GM12873 (cell line): ENCODE results near the gene CEACAM16.
A peak's percentile ranks its signal among the peaks of the same experiment; 100 is the strongest.

Experiments used
- TF ChIP-seq, protein P1 (sequence below): IDR thresholded peaks from 2 replicates; pipeline ENCODE4 v1.5.1; 2012; ENCODE audit warnings: low read depth, mild to moderate bottlenecking, moderate library complexity, low read length, control low read depth; ENCODE audit not compliant: insufficient read depth; ENCODE audit errors: missing control alignments

The CEACAM16 gene, protein sequence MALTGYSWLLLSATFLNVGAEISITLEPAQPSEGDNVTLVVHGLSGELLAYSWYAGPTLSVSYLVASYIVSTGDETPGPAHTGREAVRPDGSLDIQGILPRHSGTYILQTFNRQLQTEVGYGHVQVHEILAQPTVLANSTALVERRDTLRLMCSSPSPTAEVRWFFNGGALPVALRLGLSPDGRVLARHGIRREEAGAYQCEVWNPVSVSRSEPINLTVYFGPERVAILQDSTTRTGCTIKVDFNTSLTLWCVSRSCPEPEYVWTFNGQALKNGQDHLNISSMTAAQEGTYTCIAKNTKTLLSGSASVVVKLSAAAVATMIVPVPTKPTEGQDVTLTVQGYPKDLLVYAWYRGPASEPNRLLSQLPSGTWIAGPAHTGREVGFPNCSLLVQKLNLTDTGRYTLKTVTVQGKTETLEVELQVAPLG

DNA sequence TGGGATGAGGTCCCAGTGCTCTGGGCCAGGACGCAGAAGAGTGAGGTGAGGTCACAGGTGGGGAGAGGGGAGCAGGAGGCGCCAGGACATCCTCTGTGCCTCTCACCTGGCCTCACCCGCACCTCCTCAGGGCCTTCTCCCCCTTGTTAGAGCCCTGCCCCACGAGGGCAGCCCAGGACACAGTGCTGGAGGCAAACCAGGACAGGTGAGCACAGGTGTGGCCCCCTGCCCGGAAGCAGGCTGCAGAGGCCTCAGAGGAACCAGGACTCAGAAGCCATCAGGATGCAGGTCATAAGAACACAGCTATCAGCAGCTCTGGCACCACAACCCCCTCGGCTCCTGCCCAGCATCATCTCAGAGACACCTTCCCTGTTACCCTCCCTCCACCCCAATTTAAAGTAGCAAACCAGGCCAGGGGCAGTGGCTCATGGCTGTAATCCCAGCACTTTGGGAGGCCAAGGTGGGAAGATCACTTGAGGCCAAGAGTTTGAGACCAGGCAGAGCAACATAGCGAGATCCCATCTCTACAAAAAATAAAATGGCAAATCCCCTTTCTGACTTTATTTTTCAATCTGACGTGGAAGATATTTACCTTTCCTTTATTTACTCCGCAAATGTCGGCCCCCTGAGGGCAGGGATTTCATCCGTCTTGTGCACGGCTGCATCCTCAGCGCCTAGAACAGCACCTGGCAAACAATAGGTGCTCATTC, at the start of gene CEACAM16:
Gene CEACAM16 (plus strand): TSS at position 660 of the 710 bp plus-strand sequence. CDS start 2,306 bp downstream, outside the sequence.
- TF ChIP-seq, protein P1, sequence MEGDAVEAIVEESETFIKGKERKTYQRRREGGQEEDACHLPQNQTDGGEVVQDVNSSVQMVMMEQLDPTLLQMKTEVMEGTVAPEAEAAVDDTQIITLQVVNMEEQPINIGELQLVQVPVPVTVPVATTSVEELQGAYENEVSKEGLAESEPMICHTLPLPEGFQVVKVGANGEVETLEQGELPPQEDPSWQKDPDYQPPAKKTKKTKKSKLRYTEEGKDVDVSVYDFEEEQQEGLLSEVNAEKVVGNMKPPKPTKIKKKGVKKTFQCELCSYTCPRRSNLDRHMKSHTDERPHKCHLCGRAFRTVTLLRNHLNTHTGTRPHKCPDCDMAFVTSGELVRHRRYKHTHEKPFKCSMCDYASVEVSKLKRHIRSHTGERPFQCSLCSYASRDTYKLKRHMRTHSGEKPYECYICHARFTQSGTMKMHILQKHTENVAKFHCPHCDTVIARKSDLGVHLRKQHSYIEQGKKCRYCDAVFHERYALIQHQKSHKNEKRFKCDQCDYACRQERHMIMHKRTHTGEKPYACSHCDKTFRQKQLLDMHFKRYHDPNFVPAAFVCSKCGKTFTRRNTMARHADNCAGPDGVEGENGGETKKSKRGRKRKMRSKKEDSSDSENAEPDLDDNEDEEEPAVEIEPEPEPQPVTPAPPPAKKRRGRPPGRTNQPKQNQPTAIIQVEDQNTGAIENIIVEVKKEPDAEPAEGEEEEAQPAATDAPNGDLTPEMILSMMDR, result no peak

DNA sequence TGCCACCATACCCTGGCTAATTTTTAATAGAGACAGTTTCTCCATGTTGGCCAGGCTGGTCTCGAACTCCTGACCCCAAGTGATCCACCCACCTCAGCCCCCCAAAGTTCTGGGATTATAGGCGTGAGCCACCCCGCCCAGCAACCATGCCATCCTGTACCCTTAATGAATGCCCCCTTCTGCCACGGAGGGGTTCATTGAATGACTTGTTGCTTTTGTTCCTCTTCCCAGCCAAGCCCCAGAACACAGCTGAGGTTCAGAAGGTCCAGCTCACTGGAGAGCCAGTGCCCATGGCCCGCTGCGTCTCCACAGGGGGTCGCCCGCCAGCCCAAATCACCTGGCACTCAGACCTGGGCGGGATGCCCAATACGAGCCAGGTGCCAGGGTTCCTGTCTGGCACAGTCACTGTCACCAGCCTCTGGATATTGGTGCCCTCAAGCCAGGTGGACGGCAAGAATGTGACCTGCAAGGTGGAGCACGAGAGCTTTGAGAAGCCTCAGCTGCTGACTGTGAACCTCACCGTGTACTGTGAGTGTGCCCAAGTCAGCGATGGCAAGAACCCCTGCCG, 49.3 kb upstream of the CEACAM16 start:
- TF ChIP-seq, protein P1, result no peak

DNA sequence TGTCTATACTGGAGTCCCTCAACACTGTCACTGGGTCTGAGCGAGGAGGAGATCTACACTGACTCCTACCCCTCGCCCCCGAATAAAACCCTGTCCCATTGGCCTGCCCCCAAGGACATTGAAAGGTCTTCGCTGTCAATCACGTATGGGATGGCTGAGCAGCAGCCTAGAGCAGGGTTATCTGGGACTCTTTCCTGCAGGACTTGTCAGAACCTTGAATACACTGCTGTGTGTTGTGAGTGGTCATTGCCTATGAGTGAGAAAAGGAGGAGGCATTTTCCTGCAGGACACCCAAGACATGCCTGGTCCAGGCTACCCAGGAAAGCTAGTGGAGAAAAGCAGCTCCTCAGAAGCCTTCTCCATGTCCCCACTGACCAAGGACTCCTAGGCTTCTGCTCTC, 45.6 kb upstream of the CEACAM16 start:
- TF ChIP-seq, protein P1, result no peak

DNA sequence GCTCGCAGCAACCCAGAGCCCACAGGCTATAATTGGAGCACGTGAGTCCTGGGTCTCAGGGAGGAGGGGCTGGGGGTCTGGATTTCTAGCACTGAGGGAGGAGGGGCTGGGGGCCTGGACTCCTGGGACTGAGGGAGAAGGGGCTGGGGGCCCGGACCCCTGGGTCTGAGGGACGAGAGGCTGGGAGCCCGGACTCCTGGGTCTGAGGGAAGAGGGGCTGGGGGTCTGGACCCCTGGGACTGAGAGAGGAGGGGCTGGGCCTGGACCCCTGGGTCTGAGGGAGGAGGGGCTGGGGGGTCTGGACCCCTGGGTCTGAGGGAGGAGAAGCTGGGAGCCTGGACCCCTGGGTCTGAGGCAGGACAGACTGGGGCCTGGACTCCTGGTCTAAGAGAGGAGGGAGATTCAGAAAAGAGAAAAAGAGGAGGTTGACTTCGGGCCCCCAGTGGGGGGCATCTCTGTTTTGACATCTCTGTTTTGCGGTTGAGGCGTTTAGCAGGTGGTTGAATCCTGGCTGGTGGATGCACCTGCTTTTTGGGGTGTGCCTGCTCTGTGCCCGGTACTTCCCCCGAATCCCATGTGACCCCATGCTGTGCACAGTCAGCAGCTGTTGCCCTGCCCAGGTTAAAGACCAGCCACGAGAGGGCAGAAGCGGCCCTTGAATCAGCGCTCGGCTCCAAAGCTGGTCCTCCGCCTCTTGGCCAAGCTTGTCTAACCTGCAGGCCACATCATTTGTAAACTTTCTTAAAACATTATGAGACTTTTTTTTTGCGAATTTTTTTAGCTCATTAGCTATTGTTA, 44.8 kb upstream of the CEACAM16 start:
- TF ChIP-seq, protein P1, result peak; percentile 86

DNA sequence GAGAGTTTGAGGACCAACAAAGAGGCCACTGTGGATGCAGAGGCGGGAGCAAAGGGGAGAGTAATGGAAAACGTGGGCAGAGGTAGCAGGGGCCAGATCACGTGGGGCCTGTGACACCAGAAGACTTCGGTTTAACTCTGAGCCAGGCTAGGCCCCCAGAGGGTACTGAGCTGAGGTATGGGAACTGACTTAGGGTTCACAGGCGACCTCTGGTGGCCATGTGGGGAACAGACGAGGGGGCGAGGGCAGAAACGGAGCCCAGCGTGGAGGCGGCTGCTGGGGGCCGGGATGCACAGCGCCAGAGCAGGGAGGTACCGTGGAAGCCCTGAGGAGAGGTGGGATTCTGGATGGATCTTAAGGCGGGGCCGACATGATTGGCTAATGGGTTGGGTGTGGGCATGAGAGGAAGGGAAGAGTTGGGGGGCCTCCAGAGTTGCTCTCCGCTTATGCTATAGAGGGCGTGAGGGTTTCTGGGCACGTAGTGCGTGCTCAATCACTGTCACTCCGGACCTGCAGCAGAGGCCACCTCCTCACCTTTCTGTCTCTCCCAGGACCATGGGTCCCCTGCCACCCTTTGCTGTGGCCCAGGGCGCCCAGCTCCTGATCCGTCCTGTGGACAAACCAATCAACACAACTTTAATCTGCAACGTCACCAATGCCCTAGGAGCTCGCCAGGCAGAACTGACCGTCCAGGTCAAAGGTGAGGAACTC, 41.6 kb upstream of the CEACAM16 start:
- TF ChIP-seq, protein P1, result peak; percentile 94

DNA sequence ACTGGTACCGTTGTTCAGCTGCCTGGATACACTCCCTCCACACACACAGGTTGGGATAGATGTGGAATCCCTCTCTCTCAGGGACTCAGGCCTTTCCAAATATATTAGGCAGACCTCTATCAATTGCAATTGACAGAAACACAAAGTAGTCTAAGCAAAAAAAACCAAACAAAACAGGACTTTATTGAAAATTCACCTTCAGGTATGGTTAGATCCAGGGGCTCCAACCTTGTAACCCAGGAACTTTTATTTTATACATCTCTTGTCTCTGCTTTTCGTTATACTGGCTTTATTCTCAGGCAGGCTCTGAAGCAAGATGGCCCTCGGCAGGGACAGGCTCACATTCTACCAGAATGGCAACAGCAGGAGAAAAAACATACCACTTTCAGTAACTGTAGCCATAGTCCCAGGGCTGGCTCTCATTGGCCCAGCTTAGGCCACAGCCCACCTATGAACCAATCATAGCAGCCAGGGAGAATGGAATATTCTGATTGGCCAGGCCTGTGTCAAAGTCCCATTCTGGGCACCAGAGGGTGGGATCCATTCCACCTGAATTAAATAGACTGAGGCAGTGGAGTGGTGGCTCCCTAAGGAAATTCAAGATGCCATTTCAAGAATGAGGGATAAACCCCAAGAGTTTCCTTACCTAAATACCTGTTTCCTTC, 40.8 kb upstream of the CEACAM16 start:
- TF ChIP-seq, protein P1, result no peak
